Measurements from ENCODE around the gene HMCN2.

- TF ChIP-seq YY1 (IDR thresholded peaks at IDR 0.05) (no peak), CTCF (IDR thresholded peaks at IDR 0.05; ENCODE audit: low read depth, low read length, missing input control) (no peak), JUND (IDR thresholded peaks at IDR 0.05) (no peak), MAX (IDR thresholded peaks at IDR 0.05) (no peak), TAF1 (conservative IDR thresholded peaks at IDR 0.05) (no peak), SP1 (IDR thresholded peaks at IDR 0.05) (no peak), HNF4G (IDR thresholded peaks at IDR 0.05) (no peak), REST (IDR thresholded peaks at IDR 0.05) (no peak), RAD21 (IDR thresholded peaks at IDR 0.05) (no peak), GABPA (IDR thresholded peaks at IDR 0.05 in 1 of 2, conservative IDR thresholded peaks at IDR 0.05 in 1 of 2) (no peak), ATF3 (IDR thresholded peaks at IDR 0.05) (no peak), RXRA (IDR thresholded peaks at IDR 0.05) (no peak)
- TF ChIP-seq, protein P1, sequence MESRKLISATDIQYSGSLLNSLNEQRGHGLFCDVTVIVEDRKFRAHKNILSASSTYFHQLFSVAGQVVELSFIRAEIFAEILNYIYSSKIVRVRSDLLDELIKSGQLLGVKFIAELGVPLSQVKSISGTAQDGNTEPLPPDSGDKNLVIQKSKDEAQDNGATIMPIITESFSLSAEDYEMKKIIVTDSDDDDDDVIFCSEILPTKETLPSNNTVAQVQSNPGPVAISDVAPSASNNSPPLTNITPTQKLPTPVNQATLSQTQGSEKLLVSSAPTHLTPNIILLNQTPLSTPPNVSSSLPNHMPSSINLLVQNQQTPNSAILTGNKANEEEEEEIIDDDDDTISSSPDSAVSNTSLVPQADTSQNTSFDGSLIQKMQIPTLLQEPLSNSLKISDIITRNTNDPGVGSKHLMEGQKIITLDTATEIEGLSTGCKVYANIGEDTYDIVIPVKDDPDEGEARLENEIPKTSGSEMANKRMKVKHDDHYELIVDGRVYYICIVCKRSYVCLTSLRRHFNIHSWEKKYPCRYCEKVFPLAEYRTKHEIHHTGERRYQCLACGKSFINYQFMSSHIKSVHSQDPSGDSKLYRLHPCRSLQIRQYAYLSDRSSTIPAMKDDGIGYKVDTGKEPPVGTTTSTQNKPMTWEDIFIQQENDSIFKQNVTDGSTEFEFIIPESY (IDR thresholded peaks at IDR 0.05), result no peak
Measured at GRCh38 chr9:130295431-130295830, 29.9 kb downstream of the HMCN2 start.

All from liver (tissue), 3 donors.